ENCODE measurements around the gene PHF24. TPM values are rescaled to one million over a fixed set of nuclear protein-coding genes. Genes with fewer than 3 reads are reported as not detected.

PHF24 gene
- polyA plus RNA-seq, 1 donor (not counting 4 experiments of a cell fraction or from before 2014, with no cell fraction given) = 0.04 TPM

DNA sequence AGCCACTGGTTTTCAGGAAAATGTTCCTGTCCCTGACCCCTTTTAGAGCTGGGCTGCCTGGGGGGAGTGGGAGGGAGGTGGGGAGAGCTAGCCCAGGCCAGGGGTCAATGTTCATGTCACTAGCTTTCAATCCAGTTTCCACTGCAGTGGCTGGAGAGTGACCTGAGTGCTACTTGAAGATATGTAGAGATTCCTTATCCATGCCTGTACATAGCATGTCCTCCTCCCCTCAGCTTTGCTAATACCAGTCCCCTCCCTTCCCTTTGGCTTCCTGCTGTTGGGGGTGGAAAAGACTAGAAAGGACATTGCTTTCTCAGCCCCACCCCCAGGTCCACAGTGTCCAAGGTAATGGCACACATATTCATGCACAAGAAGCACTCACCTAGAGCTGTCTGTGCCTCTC, 39.3 kb downstream of the PHF24 start:
- no peaks in the 10 kb centered on the region for H4K20me1 ChIP-seq (ENCODE audit: control insufficient read depth, extremely low read depth, insufficient read depth, low read length)
- dilution Hi-C loops (cut with MboI; ENCODE audit: extremely low pct_ligation_motif_present, low sequenced_read_pairs) = no loop called here
- no peak for TF ChIP-seq EZH2 (IDR thresholded peaks at IDR 0.05; ENCODE audit: low read length)
- TF ChIP-seq, protein P1, sequence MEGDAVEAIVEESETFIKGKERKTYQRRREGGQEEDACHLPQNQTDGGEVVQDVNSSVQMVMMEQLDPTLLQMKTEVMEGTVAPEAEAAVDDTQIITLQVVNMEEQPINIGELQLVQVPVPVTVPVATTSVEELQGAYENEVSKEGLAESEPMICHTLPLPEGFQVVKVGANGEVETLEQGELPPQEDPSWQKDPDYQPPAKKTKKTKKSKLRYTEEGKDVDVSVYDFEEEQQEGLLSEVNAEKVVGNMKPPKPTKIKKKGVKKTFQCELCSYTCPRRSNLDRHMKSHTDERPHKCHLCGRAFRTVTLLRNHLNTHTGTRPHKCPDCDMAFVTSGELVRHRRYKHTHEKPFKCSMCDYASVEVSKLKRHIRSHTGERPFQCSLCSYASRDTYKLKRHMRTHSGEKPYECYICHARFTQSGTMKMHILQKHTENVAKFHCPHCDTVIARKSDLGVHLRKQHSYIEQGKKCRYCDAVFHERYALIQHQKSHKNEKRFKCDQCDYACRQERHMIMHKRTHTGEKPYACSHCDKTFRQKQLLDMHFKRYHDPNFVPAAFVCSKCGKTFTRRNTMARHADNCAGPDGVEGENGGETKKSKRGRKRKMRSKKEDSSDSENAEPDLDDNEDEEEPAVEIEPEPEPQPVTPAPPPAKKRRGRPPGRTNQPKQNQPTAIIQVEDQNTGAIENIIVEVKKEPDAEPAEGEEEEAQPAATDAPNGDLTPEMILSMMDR (optimal IDR thresholded peaks at IDR 0.05 in 1 of 3, IDR thresholded peaks at IDR 0.05 in 1 of 3, conservative IDR thresholded peaks at IDR 0.05 in 1 of 3; ENCODE audit: extremely low read depth in 1 of 3, insufficient read depth in 2 of 3, low read length in 3 of 3) = no peak
- DNase-seq (ENCODE audit: low read depth, low spot score) (no peak), FAIRE-seq (no peak)
- peaks cover 56% of the 10 kb centered on the region for H3K4me1 ChIP-seq (ENCODE audit: control insufficient read depth, extremely low read depth, insufficient read depth, low read length)
- H3K9ac ChIP-seq (ENCODE audit: control insufficient read depth, extremely low read depth, insufficient read depth, low read length) = no peak overlapping the region
- no peaks in the 10 kb centered on the region for H3K9me3 ChIP-seq (ENCODE audit: control insufficient read depth, low read depth, low read length)
- H3K4me2 ChIP-seq (ENCODE audit: control insufficient read depth, extremely low read depth, insufficient read depth, low read depth, low read length) = no peak overlapping the region
- H3K27ac ChIP-seq (ENCODE audit: control insufficient read depth, insufficient read depth, low read length) = no peak overlapping the region
- H3K79me2 ChIP-seq (ENCODE audit: control insufficient read depth, insufficient read depth, low read length) = no peaks in the 10 kb centered on the region
- H3K4me3 ChIP-seq (ENCODE audit: control insufficient read depth in 2 of 3, extremely low read depth in 1 of 3, insufficient read depth in 2 of 3, low read depth in 1 of 3, low read length in 3 of 3) = no peak overlapping the region
- no peak overlapping the region for H2AFZ ChIP-seq (ENCODE audit: control insufficient read depth, low read length)
- H3K27me3 ChIP-seq (ENCODE audit: control insufficient read depth, extremely low read depth, insufficient read depth, low read length) = no peaks in the 10 kb centered on the region
- peaks cover 6 to 13% of the 10 kb centered on the region in 2 experiments for H3K36me3 ChIP-seq (ENCODE audit: control insufficient read depth in 2 of 2, extremely low read depth in 1 of 2, insufficient read depth in 2 of 2, low read length in 2 of 2)
- no peaks in the 10 kb centered on the region for H3K9me1 ChIP-seq (ENCODE audit: control insufficient read depth, extremely low read depth, insufficient read depth, low read length)

DNA sequence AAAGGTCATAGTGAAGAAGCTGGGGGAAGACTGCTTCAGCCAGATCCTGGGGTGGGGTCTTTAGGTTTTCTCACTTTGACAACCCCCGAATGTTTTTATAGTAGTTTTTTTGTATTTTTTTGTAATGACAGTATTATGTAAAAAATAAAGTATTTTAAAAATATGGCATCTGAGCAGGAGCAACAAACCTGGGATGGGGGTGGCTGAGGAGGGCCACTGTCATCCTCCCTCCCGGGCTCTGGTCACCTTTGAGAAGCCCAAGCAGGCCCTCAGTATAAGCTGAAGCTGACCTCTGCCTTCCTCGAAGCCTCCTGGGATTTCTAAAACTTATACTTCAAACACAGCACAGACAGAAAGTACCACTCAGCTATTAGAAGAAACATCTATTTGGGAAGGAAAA, 40.2 kb downstream of the PHF24 start:
- FAIRE-seq = no peak
- peaks cover 50% of the 10 kb centered on the region for H3K4me1 ChIP-seq (ENCODE audit: control insufficient read depth, extremely low read depth, insufficient read depth, low read length)
- no peaks in the 10 kb centered on the region for H4K20me1 ChIP-seq (ENCODE audit: control insufficient read depth, extremely low read depth, insufficient read depth, low read length)
- H3K9me3 ChIP-seq (ENCODE audit: control insufficient read depth, low read depth, low read length) = no peaks in the 10 kb centered on the region
- H3K79me2 ChIP-seq (ENCODE audit: control insufficient read depth, insufficient read depth, low read length) = no peaks in the 10 kb centered on the region
- H3K9ac ChIP-seq (ENCODE audit: control insufficient read depth, extremely low read depth, insufficient read depth, low read length) = no peak overlapping the region
- H2AFZ ChIP-seq (ENCODE audit: control insufficient read depth, low read length) = no peak overlapping the region
- H3K9me1 ChIP-seq (ENCODE audit: control insufficient read depth, extremely low read depth, insufficient read depth, low read length) = no peaks in the 10 kb centered on the region
- H3K27ac ChIP-seq (ENCODE audit: control insufficient read depth, insufficient read depth, low read length) = no peak overlapping the region
- no peaks in the 10 kb centered on the region for H3K27me3 ChIP-seq (ENCODE audit: control insufficient read depth, extremely low read depth, insufficient read depth, low read length)
- peaks cover 6 to 13% of the 10 kb centered on the region in 2 experiments for H3K36me3 ChIP-seq (ENCODE audit: control insufficient read depth in 2 of 2, extremely low read depth in 1 of 2, insufficient read depth in 2 of 2, low read length in 2 of 2)
- DNase-seq (ENCODE audit: low read depth, low spot score) = no peak
- dilution Hi-C loops (cut with MboI; ENCODE audit: extremely low pct_ligation_motif_present, low sequenced_read_pairs) = no loop called here
- H3K4me3 ChIP-seq (ENCODE audit: control insufficient read depth in 2 of 3, extremely low read depth in 1 of 3, insufficient read depth in 2 of 3, low read depth in 1 of 3, low read length in 3 of 3) = no peak overlapping the region
- TF ChIP-seq, protein P1 (optimal IDR thresholded peaks at IDR 0.05 in 1 of 3, IDR thresholded peaks at IDR 0.05 in 1 of 3, conservative IDR thresholded peaks at IDR 0.05 in 1 of 3; ENCODE audit: extremely low read depth in 1 of 3, insufficient read depth in 2 of 3, low read length in 3 of 3) = no peak
- TF ChIP-seq EZH2 (IDR thresholded peaks at IDR 0.05; ENCODE audit: low read length) = no peak
- H3K4me2 ChIP-seq (ENCODE audit: control insufficient read depth, extremely low read depth, insufficient read depth, low read depth, low read length) = no peak overlapping the region

Data from keratinocyte (primary cell).